Lung (tissue), 12 donors: Measurements from ENCODE around the gene TEAD1. TPM values are rescaled to one million over a fixed set of nuclear protein-coding genes. Genes with fewer than 3 reads are reported as not detected.

Experiments used
- ATAC-seq: fragments of 200-7000 bp; cut with Tn5 transposase; one replicate; pipeline ENCODE4 v1.9.1; 2020; ENCODE audit warnings: moderate number of reproducible peaks; ENCODE audit not compliant: insufficient read depth, low FRiP score
- DNase-seq, 3 donors: peaks; one replicate each; pipeline ENCODE4 v3.0.0-alpha.2; 2013 to 2017
- H3K27ac ChIP-seq, 2 donors: one replicate each; pipeline ENCODE4 v1.5.1; 2013; ENCODE audit warnings: mild to moderate bottlenecking in 2 of 2, moderate library complexity in 2 of 2, control low read depth in 1 of 2, inconsistent platforms in 1 of 2, low read depth in 1 of 2, low read length in 1 of 2
- H3K27me3 ChIP-seq, 3 donors: one replicate each; pipeline ENCODE4 v1.5.1; 2013; ENCODE audit warnings: low read length in 2 of 3; ENCODE audit not compliant: control insufficient read depth in 3 of 3, insufficient read depth in 3 of 3
- H3K36me3 ChIP-seq, 4 donors: one replicate each; pipeline ENCODE4 v1.5.1; 2013; ENCODE audit warnings: low read length in 4 of 4, mild to moderate bottlenecking in 1 of 4, moderate library complexity in 1 of 4; ENCODE audit not compliant: control insufficient read depth in 4 of 4, insufficient read depth in 4 of 4
- H3K4me1 ChIP-seq, 5 donors: one replicate each; pipeline ENCODE4 v1.5.1; 2013; ENCODE audit warnings: low read length in 5 of 5, mild to moderate bottlenecking in 2 of 5, moderate library complexity in 1 of 5; ENCODE audit not compliant: control insufficient read depth in 5 of 5, insufficient read depth in 5 of 5
- H3K4me3 ChIP-seq: one replicate; pipeline ENCODE4 v1.5.1; 2013; ENCODE audit warnings: mild to moderate bottlenecking, control low read depth, moderate library complexity
- H3K9ac ChIP-seq, 2 donors: one replicate each; pipeline ENCODE4 v1.5.1; 2013; ENCODE audit warnings: low read length in 2 of 2, control low read depth in 1 of 2; ENCODE audit not compliant: insufficient read depth in 1 of 2
- H3K9me3 ChIP-seq, 4 donors: one replicate each; pipeline ENCODE4 v1.5.1; 2013; ENCODE audit warnings: low read length in 3 of 4, mild to moderate bottlenecking in 1 of 4, moderate library complexity in 1 of 4; ENCODE audit not compliant: control insufficient read depth in 4 of 4, insufficient read depth in 3 of 4
- CTCF ChIP-seq: IDR thresholded peaks from 2 replicates; pipeline ENCODE4 v1.5.1; 2012; ENCODE audit warnings: mild to moderate bottlenecking; ENCODE audit errors: control extremely low read depth, extremely low read depth
- WGBS, 2 donors: extraction: QIAGEN DNeasy Blood & Tissue Kit; methylation state at CpG; one replicate each; pipeline ENCODE4 v1.1.7; 2013; 5-methylcytosine and 5-hydroxymethylcytosine counted together
- polyA plus RNA-seq, 2 donors: library from polyadenylated mRNA; stranded (reverse); fragments of 200-250 nt; gene quantifications; one replicate each; pipeline ENCODE4 v1.2.1, GENCODE V29; 2013
- total RNA-seq, 2 donors: library from RNA; depleted of rRNA in 1 of 2; stranded (reverse); fragments of >200 nt in 1 of 2; gene quantifications; one replicate each; pipeline ENCODE4 v1.2.1, GENCODE V29; 2014 to 2021
- donor health status: control.
- donor health status: control.
- donor health status: Bipolar disorder and iron deficiency.
- donor health status: healthy.
- donor health status: DM: yes; HTN: yes; CAD: no.

The TEAD1 gene
- total and polyA plus RNA-seq, 4 donors, result 7.7 to 141 (median 38.8) TPM

- no peak for TF ChIP-seq CTCF
- H3K4me1 ChIP-seq, result peaks cover 13 to 61% (median 50%) of the 10 kb centered on the region in 5 donors
- no peak overlapping the region for H3K4me3 ChIP-seq
- ATAC-seq (no peak), DNase-seq (no peak)
- no peak overlapping the region for H3K9ac ChIP-seq
- peaks cover 0 to 4% (median 1%) of the 10 kb centered on the region in 4 donors for H3K36me3 ChIP-seq
- H3K27ac ChIP-seq, result peak overlapping the region in 1 of 2 donors; percentile 35
- H3K27me3 ChIP-seq, result no peaks in the 10 kb centered on the region
- 76% methylated on average over 10 of the region's 10 CpGs for WGBS, 2 donors
- H3K9me3 ChIP-seq, result no peaks in the 10 kb centered on the region
Observed at GRCh38 chr11:12682737-12683500, 8.7 kb downstream of the TEAD1 start.

- DNase-seq (no peak), ATAC-seq (no peak)
- Histone ChIP-seq H3K4me3 (no peak overlapping the region), H3K27me3 (no peaks in the 10 kb centered on the region), H3K36me3 (peaks cover 0 to 4% (median 1%) of the 10 kb centered on the region in 4 donors), H3K9me3 (no peaks in the 10 kb centered on the region), H3K9ac (no peak overlapping the region), H3K27ac (no peak overlapping the region), H3K4me1 (peaks cover 14 to 61% (median 52%) of the 10 kb centered on the region in 5 donors)
- no peak for TF ChIP-seq CTCF
- 53 to 84% methylated on average over 5 of the region's 5 CpGs for WGBS, 2 donors
Observed at GRCh38 chr11:12683874-12684273, 9.7 kb downstream of the TEAD1 start.

GRCh38 chr11:12684315-12684714 lies 10.1 kb downstream of the TEAD1 start:
- H3K4me1 ChIP-seq, result peaks cover 14 to 61% (median 57%) of the 10 kb centered on the region in 5 donors
- DNase-seq, result no peak
- TF ChIP-seq CTCF, result no peak
- H3K9ac ChIP-seq, result no peak overlapping the region
- H3K4me3 ChIP-seq, result no peak overlapping the region
- no peaks in the 10 kb centered on the region for H3K9me3 ChIP-seq
- H3K27me3 ChIP-seq, result no peaks in the 10 kb centered on the region
- peaks cover 0 to 4% (median 1%) of the 10 kb centered on the region in 4 donors for H3K36me3 ChIP-seq
- H3K27ac ChIP-seq, result no peak overlapping the region
- 81 to 84% methylated on average over 4 of the region's 4 CpGs for WGBS, 2 donors
- no peak for ATAC-seq

GRCh38 chr11:12684816-12685215 lies 10.6 kb downstream of the TEAD1 start:
- no peak for TF ChIP-seq CTCF
- ATAC-seq (no peak), DNase-seq (no peak)
- Histone ChIP-seq H3K9me3 (no peaks in the 10 kb centered on the region), H3K27ac (peak overlapping the region in 1 of 2 donors; percentile 20), H3K27me3 (no peaks in the 10 kb centered on the region), H3K36me3 (peaks cover 0 to 4% (median 1%) of the 10 kb centered on the region in 4 donors), H3K4me3 (no peak overlapping the region), H3K4me1 (peaks cover 14 to 59% (median 58%) of the 10 kb centered on the region in 5 donors), H3K9ac (peak overlapping the region in 1 of 2 donors; percentile 3)
- 55 to 56% methylated on average over 1 of the region's 1 CpG for WGBS, 2 donors
